GM19452 (cell line): Measurements from ENCODE around the gene DAB1.

ENCODE experiments used
- ATAC-seq: cut with Tn5 transposase; IDR thresholded peaks from one replicate; pipeline ENCODE4 v1.9.1; 2021; ENCODE audit not compliant: unreplicated experiment

DAB1 gene

GRCh38 chr1:57179001-57179400, 244.9 kb downstream of the DAB1 start:
- no peak for ATAC-seq

GRCh38 chr1:57175506-57175905, 248.4 kb downstream of the DAB1 start:
- no peak for ATAC-seq

- no peak for ATAC-seq
These were observed 251.8 kb downstream of the DAB1 start for GRCh38 chr1:57172040-57172439.

GRCh38 chr1:57167997-57168396, 255.9 kb downstream of the DAB1 start:
- no peak for ATAC-seq

- no peak for ATAC-seq
These were observed 258.3 kb downstream of the DAB1 start for GRCh38 chr1:57165546-57165945.

GRCh38 chr1:57164584-57164983, 259.3 kb downstream of the DAB1 start:
- no peak for ATAC-seq

- no peak for ATAC-seq
These were observed 260.1 kb downstream of the DAB1 start for GRCh38 chr1:57163789-57164188.

GRCh38 chr1:57163325-57163724, 260.5 kb downstream of the DAB1 start:
- ATAC-seq: no peak

GRCh38 chr1:57162607-57163261, 261.1 kb downstream of the DAB1 start:
- ATAC-seq: no peak

GRCh38 chr1:57160594-57160993, 263.3 kb downstream of the DAB1 start:
- ATAC-seq: no peak

- ATAC-seq: no peak
These were observed 265.3 kb downstream of the DAB1 start for GRCh38 chr1:57158604-57158998.

- ATAC-seq: peak; percentile 58
These were observed 265.8 kb downstream of the DAB1 start for GRCh38 chr1:57157818-57158603.

GRCh38 chr1:57156907-57157306, 267.0 kb downstream of the DAB1 start:
- ATAC-seq: no peak

- no peak for ATAC-seq
These were observed 277.8 kb downstream of the DAB1 start for GRCh38 chr1:57146100-57146499.

GRCh38 chr1:57142999-57143398, 280.9 kb downstream of the DAB1 start:
- no peak for ATAC-seq

- ATAC-seq: no peak
These were observed 281.7 kb downstream of the DAB1 start for GRCh38 chr1:57142169-57142568.

- ATAC-seq: no peak
These were observed 285.3 kb downstream of the DAB1 start for GRCh38 chr1:57138432-57139078.

- ATAC-seq: peak; percentile 81
These were observed 285.9 kb downstream of the DAB1 start for GRCh38 chr1:57137980-57138379.

GRCh38 chr1:57134803-57135202, 289.1 kb downstream of the DAB1 start:
- no peak for ATAC-seq

GRCh38 chr1:57133686-57134085, 290.2 kb downstream of the DAB1 start:
- ATAC-seq: no peak

GRCh38 chr1:57132993-57133622, 290.8 kb downstream of the DAB1 start:
- ATAC-seq: no peak
